GM12892 (cell line): ENCODE results near the gene ZNF564. TPM values are rescaled to one million over a fixed set of nuclear protein-coding genes. Genes with fewer than 3 reads are reported as not detected.
A peak's percentile ranks its signal among the peaks of the same experiment; 100 is the strongest.
"Not testable (repeated sequence)": the region's sequence is repeated elsewhere in the genome, so short reads cannot be mapped to it uniquely, and the experiment has no call there.

Source experiments
- DNase-seq: peaks from one replicate; pipeline ENCODE4 v3.0.0; 2011; ENCODE audit not compliant: insufficient read length
- FAIRE-seq: peaks from 2 replicates; lab custom pipeline; 2011; peaks lifted over from hg19 to GRCh38; lab: Jason Lieb, UNC
- POLR2A ChIP-seq: IDR thresholded peaks from 2 replicates; pipeline ENCODE4 v1.6.1; 2011; ENCODE audit warnings: low read depth, low read length, control low read depth
- POLR2AphosphoS5 ChIP-seq: IDR thresholded peaks from 2 replicates; pipeline ENCODE4 v1.6.1; 2011; ENCODE audit warnings: low read depth, low read length, control low read depth
- TAF1 ChIP-seq: IDR thresholded peaks from 2 replicates; pipeline ENCODE4 v1.6.1; 2011; ENCODE audit warnings: low read depth, mild to moderate bottlenecking, control low read depth, low read length, borderline replicate concordance
- polyA plus RNA-seq: library from polyadenylated mRNA; unstranded; fragments of >200 nt; gene quantifications from one replicate; pipeline ENCODE4 v1.2.1, GENCODE V29; 2012; ENCODE audit warnings: missing spikeins, inconsistent platforms; ENCODE audit not compliant: missing spikeins

The ZNF564 gene
- 5.5 TPM for polyA plus RNA-seq

GRCh38 chr19:12551060-12551832 lies at the start of gene ZNF564:
Gene ZNF564, minus strand, starts transcription at chr19:12551482. Its CDS starts 150 bp downstream, at chr19:12551332.
- FAIRE-seq (peak; percentile 99), DNase-seq (peak; percentile 84)
- TF ChIP-seq TAF1 = peak; percentile 67
- peak; percentile 94 for TF ChIP-seq POLR2AphosphoS5
- peak; percentile 93 for TF ChIP-seq POLR2A

- DNase-seq = no peak
Observed at GRCh38 chr19:12597594-12597993, 46.3 kb upstream of the ZNF564 start.

GRCh38 chr19:12596927-12597548 lies 45.8 kb upstream of the ZNF564 start:
- TF ChIP-seq TAF1 = no peak
- no peak for TF ChIP-seq POLR2A
- no peak for TF ChIP-seq POLR2AphosphoS5
- no peak for FAIRE-seq
- no peak for DNase-seq

More at GRCh38 chr19:12597594-12597993, 46.3 kb upstream of the ZNF564 start:
- TF ChIP-seq POLR2A (no peak), POLR2AphosphoS5 (no peak), TAF1 (no peak)
- FAIRE-seq = no peak

- TF ChIP-seq TAF1 (no peak), POLR2AphosphoS5 (no peak), POLR2A (no peak)
- FAIRE-seq = no peak
- no peak for DNase-seq
Observed at GRCh38 chr19:12596485-12596884, 45.2 kb upstream of the ZNF564 start.

- TF ChIP-seq POLR2AphosphoS5 (no peak), TAF1 (no peak), POLR2A (no peak)
- no peak for DNase-seq
- no peak for FAIRE-seq
Observed at GRCh38 chr19:12581100-12581499, 29.8 kb upstream of the ZNF564 start.

- no peak for DNase-seq
- peak; percentile 54 for FAIRE-seq
- TF ChIP-seq POLR2A = no peak
Observed at GRCh38 chr19:12580180-12580694, 29.0 kb upstream of the ZNF564 start.

GRCh38 chr19:12578641-12579040 lies 27.4 kb upstream of the ZNF564 start:
- DNase-seq (no peak), FAIRE-seq (no peak)
- TF ChIP-seq POLR2A (no peak), POLR2AphosphoS5 (no peak), TAF1 (no peak)

- FAIRE-seq (peak; percentile 90), DNase-seq (no peak)
- TF ChIP-seq TAF1 (no peak), POLR2AphosphoS5 (no peak), POLR2A (no peak)
Observed at GRCh38 chr19:12574036-12574435, 22.8 kb upstream of the ZNF564 start.

- TF ChIP-seq TAF1 = no peak
- TF ChIP-seq POLR2A = no peak
- TF ChIP-seq POLR2AphosphoS5 = no peak
- DNase-seq (no peak), FAIRE-seq (no peak)
Observed at GRCh38 chr19:12567951-12568350, 16.7 kb upstream of the ZNF564 start.

- DNase-seq, FAIRE-seq: not testable (repeated sequence)
Observed at GRCh38 chr19:12566380-12566779, 15.1 kb upstream of the ZNF564 start.

GRCh38 chr19:12564016-12564664 lies 12.9 kb upstream of the ZNF564 start:
- FAIRE-seq (peak; percentile 88), DNase-seq (peak; percentile 86)
- TF ChIP-seq POLR2A (no peak), POLR2AphosphoS5 (no peak), TAF1 (no peak)
